Stomach (tissue), 9 donors: ENCODE data around the gene PDSS2. TPM values are rescaled to one million over a fixed set of nuclear protein-coding genes. Genes with fewer than 3 reads are reported as not detected.
A peak's percentile ranks its signal among the peaks of the same experiment; 100 is the strongest.
"Not testable (repeated sequence)": the region's sequence is repeated elsewhere in the genome, so short reads cannot be mapped to it uniquely, and the experiment has no call there.

Experiments used
- DNase-seq, 2 donors: peaks; one replicate each; pipeline versions ENCODE4 v3.0.0 to v3.0.0-alpha.2; 2013 to 2019
- H3K27ac ChIP-seq, 5 donors: fragments of 200-600 bp in 4 of 5; sonication (generic) in 4 of 5; one replicate each; pipeline ENCODE4 v1.5.1; 2013 to 2019; ENCODE audit warnings: mild to moderate bottlenecking in 1 of 5, moderate library complexity in 1 of 5
- H3K27me3 ChIP-seq, 3 donors: fragments of 200-600 bp; sonication (generic); one replicate each; pipeline ENCODE4 v1.5.1; 2017 to 2019; ENCODE audit warnings: mixed run types in 1 of 3
- H3K36me3 ChIP-seq, 4 donors: fragments of 200-600 bp; sonication (generic); 1 replicate in 3 of 4; 2 replicates in 1 of 4; pipeline ENCODE4 v1.5.1; 2016 to 2019
- H3K4me1 ChIP-seq, 4 donors: fragments of 200-600 bp; sonication (generic); one replicate each; pipeline ENCODE4 v1.5.1; 2016 to 2019
- H3K4me3 ChIP-seq, 4 donors: fragments of 200-600 bp; sonication (generic) in 3 of 4; one replicate each; pipeline ENCODE4 v1.5.1; 2016 to 2019; ENCODE audit warnings: mild to moderate bottlenecking in 1 of 4
- H3K9me3 ChIP-seq, 4 donors: fragments of 200-600 bp; sonication (generic); one replicate each; pipeline ENCODE4 v1.5.1; 2016 to 2019
- EP300 ChIP-seq: sonication (generic); formaldehyde crosslinking; IDR thresholded peaks from one replicate; pipeline ENCODE4 v1.6.1; 2017; ENCODE audit warnings: antibody characterized with exemption
- POLR2A ChIP-seq, 4 donors: fragments of 450-650 bp; IDR thresholded peaks; one replicate each; pipeline ENCODE4 v1.6.1; 2016; ENCODE audit warnings: antibody characterized with exemption in 4 of 4, control low read depth in 2 of 4, mild to moderate bottlenecking in 1 of 4, moderate library complexity in 1 of 4
- POLR2AphosphoS5 ChIP-seq, 3 donors: sonication (generic); formaldehyde crosslinking; IDR thresholded peaks; one replicate each; pipeline ENCODE4 v1.6.1; 2016; ENCODE audit warnings: antibody characterized with exemption in 3 of 3
- WGBS, 5 donors: extraction: QIAGEN DNeasy Blood & Tissue Kit in 3 of 5; methylation state at CpG; one replicate each; pipeline versions ENCODE4 v1.1.5 to v1.1.7; 2013 to 2018; 5-methylcytosine and 5-hydroxymethylcytosine counted together
- intact Hi-C: fragments of 100-400 bp; cut with DNase I; formaldehyde crosslinking; loops from one replicate; pipeline ENCODE4 v1.15.1; 2023; ENCODE audit warnings: low total_unique reads
- polyA plus RNA-seq, 3 donors: library from polyadenylated mRNA; stranded (reverse); fragments of 200-250 nt; gene quantifications; one replicate each; pipeline ENCODE4 v1.2.3, GENCODE V29; 2013
- total RNA-seq, 5 donors: library from RNA; depleted of rRNA; stranded (reverse); fragments of >200 nt; gene quantifications; one replicate each; pipeline versions ENCODE4 v1.1.0 to v1.2.3, GENCODE V29; 2014 to 2016
- TF ChIP-seq, protein P1 (sequence below), 7 experiments: fragments of 450-650 bp in 4 of 7; fragments of 200-600 bp in 3 of 7; sonication (generic) in 3 of 7; IDR thresholded peaks; one replicate each; pipeline ENCODE4 v1.5.1; 2016 to 2019; ENCODE audit warnings: antibody characterized with exemption in 7 of 7, control low read depth in 2 of 7, mild to moderate bottlenecking in 1 of 7
- donor health status: healthy with polysubstance abuse.
- donor health status: Bipolar disorder and iron deficiency.
- donor health status: healthy.

Gene PDSS2
- total and polyA plus RNA-seq, 8 donors: 4.5 to 26.1 (median 9.8) TPM; not detected in 1

DNA sequence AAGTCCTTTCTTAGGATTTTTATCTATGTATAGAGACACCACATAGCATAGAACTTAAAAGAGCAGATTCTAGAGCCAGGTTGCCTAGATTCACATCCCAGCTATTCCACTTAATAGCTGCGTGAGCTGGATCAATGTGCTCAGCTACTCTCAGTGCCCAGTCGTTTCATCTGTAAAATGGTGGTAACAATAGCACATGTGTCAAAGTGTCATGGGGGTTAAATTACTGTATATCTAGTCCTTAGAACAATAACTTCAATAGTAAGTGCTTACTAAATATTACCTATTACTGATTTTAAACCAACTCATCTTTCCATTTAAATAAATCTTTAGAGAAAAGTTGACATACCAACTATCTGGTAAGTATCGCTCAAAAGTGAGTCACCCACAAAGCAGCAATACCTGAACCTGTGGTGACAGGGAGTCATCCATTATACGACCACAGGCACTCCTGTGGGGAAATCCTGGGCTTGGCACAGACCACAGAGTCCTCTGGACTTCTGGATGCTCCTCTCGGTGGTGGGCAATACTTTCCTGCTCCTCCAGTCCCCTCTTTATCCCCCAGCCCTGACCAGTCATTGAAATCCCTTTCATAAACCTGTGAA lies 154.8 kb downstream of the PDSS2 start:
- no peak for DNase-seq
- TF ChIP-seq, protein P1, sequence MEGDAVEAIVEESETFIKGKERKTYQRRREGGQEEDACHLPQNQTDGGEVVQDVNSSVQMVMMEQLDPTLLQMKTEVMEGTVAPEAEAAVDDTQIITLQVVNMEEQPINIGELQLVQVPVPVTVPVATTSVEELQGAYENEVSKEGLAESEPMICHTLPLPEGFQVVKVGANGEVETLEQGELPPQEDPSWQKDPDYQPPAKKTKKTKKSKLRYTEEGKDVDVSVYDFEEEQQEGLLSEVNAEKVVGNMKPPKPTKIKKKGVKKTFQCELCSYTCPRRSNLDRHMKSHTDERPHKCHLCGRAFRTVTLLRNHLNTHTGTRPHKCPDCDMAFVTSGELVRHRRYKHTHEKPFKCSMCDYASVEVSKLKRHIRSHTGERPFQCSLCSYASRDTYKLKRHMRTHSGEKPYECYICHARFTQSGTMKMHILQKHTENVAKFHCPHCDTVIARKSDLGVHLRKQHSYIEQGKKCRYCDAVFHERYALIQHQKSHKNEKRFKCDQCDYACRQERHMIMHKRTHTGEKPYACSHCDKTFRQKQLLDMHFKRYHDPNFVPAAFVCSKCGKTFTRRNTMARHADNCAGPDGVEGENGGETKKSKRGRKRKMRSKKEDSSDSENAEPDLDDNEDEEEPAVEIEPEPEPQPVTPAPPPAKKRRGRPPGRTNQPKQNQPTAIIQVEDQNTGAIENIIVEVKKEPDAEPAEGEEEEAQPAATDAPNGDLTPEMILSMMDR (IDR thresholded peaks at IDR 0.05): no peak
- TF ChIP-seq EP300: no peak
- TF ChIP-seq POLR2AphosphoS5 (IDR thresholded peaks at IDR 0.05): no peak
- no peak for TF ChIP-seq POLR2A (IDR thresholded peaks at IDR 0.05)
- Histone ChIP-seq H3K36me3 (no peaks in the 10 kb centered on the region), H3K27me3 (no peaks in the 10 kb centered on the region), H3K27ac (no peak overlapping the region), H3K4me1 (no peaks in the 10 kb centered on the region), H3K4me3 (no peak overlapping the region), H3K9me3 (no peaks in the 10 kb centered on the region)
- intact Hi-C loops: no loop called here
- WGBS, 5 donors: 86 to 97% (median 93%) methylated on average over 5 of the region's 5 CpGs

DNA sequence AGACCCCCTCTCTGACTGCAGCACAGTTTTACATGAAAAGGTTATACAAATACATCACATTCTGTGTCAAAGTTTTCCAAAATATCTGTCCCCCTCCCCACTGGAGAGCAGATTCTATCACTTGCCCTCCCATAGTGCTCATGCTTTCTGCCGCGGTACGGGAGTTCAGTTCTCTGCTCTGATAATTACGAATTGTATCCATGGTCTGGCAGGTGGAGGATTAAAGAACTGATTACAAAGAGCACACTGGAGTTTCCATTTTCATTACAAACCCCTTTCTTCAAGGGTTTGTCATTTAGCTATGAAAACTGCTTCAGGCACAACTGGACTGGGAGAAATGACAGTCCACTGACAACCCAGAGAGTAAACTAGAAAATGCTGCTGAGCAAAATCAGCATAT lies 166.0 kb downstream of the PDSS2 start:
- WGBS, 5 donors: 77 to 93% (median 85%) methylated on average over 4 of the region's 4 CpGs
- Histone ChIP-seq H3K4me1 (no peaks in the 10 kb centered on the region), H3K27ac (no peak overlapping the region), H3K9me3 (no peaks in the 10 kb centered on the region), H3K36me3 (no peaks in the 10 kb centered on the region), H3K27me3 (no peaks in the 10 kb centered on the region), H3K4me3 (no peak overlapping the region)
- no peak for DNase-seq
- TF ChIP-seq POLR2A (IDR thresholded peaks at IDR 0.05): no peak
- TF ChIP-seq EP300: no peak
- TF ChIP-seq, protein P1 (IDR thresholded peaks at IDR 0.05): no peak
- no peak for TF ChIP-seq POLR2AphosphoS5 (IDR thresholded peaks at IDR 0.05)
- intact Hi-C loops: no loop called here

DNA sequence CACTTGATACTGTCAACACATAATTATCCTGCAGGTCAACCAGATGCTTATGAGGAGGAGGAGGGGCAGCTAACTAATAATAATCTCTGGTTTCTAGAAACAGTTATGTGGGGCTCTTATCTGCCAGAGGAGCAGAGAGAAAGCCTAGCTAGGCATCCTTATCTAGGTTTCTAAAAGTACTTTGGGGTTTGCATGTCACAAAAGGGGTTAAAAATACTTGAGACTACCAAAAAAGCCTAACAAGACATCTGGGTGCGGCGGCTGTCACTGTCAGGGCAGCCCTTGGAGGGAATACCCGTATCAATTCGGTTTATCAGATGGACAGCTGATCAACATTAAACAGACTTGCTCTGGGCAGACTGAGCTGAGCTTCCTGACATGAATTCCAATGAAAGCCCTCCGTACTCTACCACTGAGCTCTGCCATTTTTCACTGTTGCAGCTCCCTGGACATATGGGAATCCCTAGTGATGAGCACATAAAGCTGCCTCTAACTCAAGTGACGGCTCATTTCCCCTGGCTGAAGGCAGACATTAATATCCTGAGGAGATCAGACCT lies 166.6 kb downstream of the PDSS2 start:
- Histone ChIP-seq H3K27me3 (no peaks in the 10 kb centered on the region), H3K27ac (no peak overlapping the region), H3K36me3 (no peaks in the 10 kb centered on the region), H3K9me3 (no peaks in the 10 kb centered on the region), H3K4me1 (no peaks in the 10 kb centered on the region), H3K4me3 (no peak overlapping the region)
- 75 to 84% (median 77%) methylated on average over 6 of the region's 6 CpGs for WGBS, 5 donors
- intact Hi-C loops: no loop called here
- DNase-seq: peak in 1 of 2 donors; percentile 11
- TF ChIP-seq, protein P1 (IDR thresholded peaks at IDR 0.05): no peak
- TF ChIP-seq POLR2A (IDR thresholded peaks at IDR 0.05) (no peak), POLR2AphosphoS5 (IDR thresholded peaks at IDR 0.05) (no peak), EP300 (no peak)

DNA sequence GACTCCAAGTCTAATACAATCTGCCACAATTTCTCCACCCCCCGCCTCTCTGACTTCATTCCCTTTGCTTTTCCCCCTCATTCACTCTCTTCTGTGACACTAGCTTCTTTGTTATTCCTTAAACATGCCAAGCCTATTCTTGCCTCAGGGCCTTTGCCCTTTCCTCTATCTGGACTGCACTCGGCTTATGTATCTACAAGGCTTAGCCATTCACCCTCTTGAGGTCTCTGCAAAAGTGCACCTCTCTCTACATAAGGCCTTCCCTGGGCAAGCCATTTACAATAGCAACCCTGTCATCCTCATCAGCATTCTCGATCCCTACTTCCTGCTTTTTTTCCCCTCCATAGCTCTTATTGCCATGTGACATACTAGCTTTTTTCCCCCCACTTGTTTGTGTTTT lies 168.9 kb downstream of the PDSS2 start:
- no peaks in the 10 kb centered on the region for H3K27me3 ChIP-seq
- WGBS, 5 donors: 49 to 71% (median 56%) methylated on average over 3 of the region's 3 CpGs
- no peak overlapping the region for H3K4me3 ChIP-seq
- H3K9me3 ChIP-seq: no peaks in the 10 kb centered on the region
- peak in 1 of 2 donors; percentile 12 for DNase-seq
- TF ChIP-seq, protein P1 (IDR thresholded peaks at IDR 0.05): no peak
- no peak for TF ChIP-seq POLR2AphosphoS5 (IDR thresholded peaks at IDR 0.05)
- TF ChIP-seq EP300: no peak
- no peak for TF ChIP-seq POLR2A (IDR thresholded peaks at IDR 0.05)
- H3K27ac ChIP-seq: no peak overlapping the region
- H3K4me1 ChIP-seq: no peaks in the 10 kb centered on the region
- no peaks in the 10 kb centered on the region for H3K36me3 ChIP-seq
- intact Hi-C loops: no loop called here

DNA sequence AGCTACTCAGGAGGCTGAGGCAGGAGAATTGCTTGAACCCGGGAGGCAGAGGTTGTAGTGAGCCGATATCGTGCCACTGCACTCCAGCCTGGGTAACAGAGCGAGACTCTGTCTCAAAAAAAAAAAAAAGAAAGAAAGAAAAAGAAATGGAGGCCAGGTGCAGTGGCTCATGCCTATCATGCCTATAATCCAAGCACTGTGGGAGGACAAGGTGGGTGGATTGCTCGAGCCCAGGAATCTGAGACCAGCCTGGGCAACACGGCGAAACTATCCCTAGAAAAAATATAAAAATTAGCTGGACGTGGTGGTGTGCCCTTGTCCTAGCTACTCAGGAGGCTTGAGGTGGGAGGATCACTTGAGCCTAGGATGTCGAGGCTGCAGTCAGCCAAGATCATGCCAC lies 170.1 kb downstream of the PDSS2 start:
- H3K4me3 ChIP-seq, intact Hi-C loops, DNase-seq, H3K36me3 ChIP-seq, H3K9me3 ChIP-seq, H3K27ac ChIP-seq, H3K27me3 ChIP-seq, H3K4me1 ChIP-seq: not testable (repeated sequence)
- WGBS, 5 donors: 96 to 99% (median 97%) methylated on average over 9 of the region's 9 CpGs

DNA sequence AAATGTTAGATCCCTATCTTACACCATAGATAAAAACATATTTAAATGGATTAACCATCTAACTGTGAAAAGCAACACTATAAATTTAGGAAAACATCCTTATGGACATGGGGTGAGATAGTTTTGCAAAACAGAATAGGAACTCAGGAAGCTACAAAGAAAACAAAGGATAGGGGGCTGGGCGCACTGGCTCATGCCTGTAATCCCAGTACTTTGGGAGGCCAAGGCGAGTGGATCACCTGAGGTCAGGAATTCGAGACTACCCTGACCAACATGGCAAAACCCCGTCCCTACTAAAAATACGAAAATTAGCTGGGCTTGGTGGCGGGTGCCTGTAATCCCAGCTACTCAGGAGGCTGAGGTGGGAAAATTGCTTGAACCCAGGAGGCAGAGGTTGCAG lies 173.7 kb downstream of the PDSS2 start:
- H3K27ac ChIP-seq, H3K36me3 ChIP-seq, H3K9me3 ChIP-seq, H3K27me3 ChIP-seq, intact Hi-C loops, DNase-seq, H3K4me1 ChIP-seq, H3K4me3 ChIP-seq: not testable (repeated sequence)
- WGBS, 5 donors: 90 to 99% (median 94%) methylated on average over 6 of the region's 6 CpGs
